Right ventricle myocardium inferior (tissue), 1 donor: ENCODE results near the gene SSR1. TPM values are rescaled to one million over a fixed set of nuclear protein-coding genes. Genes with fewer than 3 reads are reported as not detected.
"Not testable (repeated sequence)": the region's sequence is repeated elsewhere in the genome, so short reads cannot be mapped to it uniquely, and the experiment has no call there.

Experiments used
- ATAC-seq: fragments of 200-7000 bp; cut with Tn5 transposase; one replicate; pipeline ENCODE4 v1.9.1; 2020; ENCODE audit warnings: mild to moderate bottlenecking, moderate library complexity
- DNase-seq: peaks from one replicate; pipeline ENCODE4 v3.0.0; 2021; ENCODE audit errors: missing footprints
- intact Hi-C: fragments of 100-400 bp; cut with DNase I; formaldehyde crosslinking; loops from one replicate; pipeline ENCODE4 v1.11.0; 2022
- total RNA-seq: library from RNA; stranded (reverse); fragmentation: NEBNext Ultra II Directional; extraction: Animal tissue kit (Norgen Biotek cat#: 25700); gene quantifications from one replicate; pipeline ENCODE4 v1.2.1, GENCODE V29; 2021
- donor health status: DM: no; HTN: yes; CAD: no; lungs with severe emphysema.

SSR1 gene
- total RNA-seq, 1 donor from 2014 or later: 58.5 TPM

- DNase-seq (no peak), ATAC-seq (no peak)
- intact Hi-C loops: no loop called here
Observed at GRCh38 chr6:7323074-7323473, 10.1 kb upstream of the SSR1 start.

GRCh38 chr6:7321866-7322265 lies 8.9 kb upstream of the SSR1 start:
- intact Hi-C loops, DNase-seq, ATAC-seq: not testable (repeated sequence)

- DNase-seq, ATAC-seq, intact Hi-C loops: not testable (repeated sequence)
Observed at GRCh38 chr6:7319406-7319805, 6.4 kb upstream of the SSR1 start.

GRCh38 chr6:7317538-7317937 lies 4.5 kb upstream of the SSR1 start:
- DNase-seq (no peak), ATAC-seq (no peak)
- intact Hi-C loops: no loop called here

GRCh38 chr6:7316658-7317533 lies 3.9 kb upstream of the SSR1 start:
- DNase-seq: no peak
- intact Hi-C loops: no loop called here
- no peak for ATAC-seq

- no peak for ATAC-seq
- intact Hi-C loops: no loop called here
Observed at GRCh38 chr6:7315948-7316365, 3.0 kb upstream of the SSR1 start.

GRCh38 chr6:7315087-7315947 lies 2.3 kb upstream of the SSR1 start:
- ATAC-seq, DNase-seq, intact Hi-C loops: not testable (repeated sequence)

More at GRCh38 chr6:7315948-7316365, 3.0 kb upstream of the SSR1 start:
- no peak for DNase-seq

GRCh38 chr6:7314414-7314813 lies 1.4 kb upstream of the SSR1 start:
- intact Hi-C loops: no loop called here
- DNase-seq: no peak
- no peak for ATAC-seq

GRCh38 chr6:7313505-7314165 lies 636 bp upstream of the SSR1 start:
- DNase-seq (no peak), ATAC-seq (no peak)
- intact Hi-C loops: loop anchor here (1.0 kb wide), 1 partner anchor 76 kb away; the partner anchor contains the start of genes CAGE1 and RIOK1

- DNase-seq: no peak
- intact Hi-C loops: no loop called here
- ATAC-seq: no peak
Observed at GRCh38 chr6:7311917-7312615, 933 bp downstream of the SSR1 start.

- no peak for DNase-seq
- ATAC-seq: no peak
- intact Hi-C loops: no loop called here
Observed at GRCh38 chr6:7311176-7311575, 1.8 kb downstream of the SSR1 start.

- DNase-seq (no peak), ATAC-seq (no peak)
- intact Hi-C loops: no loop called here
Observed at GRCh38 chr6:7309050-7309449, 3.9 kb downstream of the SSR1 start.

GRCh38 chr6:7307533-7307932 lies 5.5 kb downstream of the SSR1 start:
- DNase-seq (no peak), ATAC-seq (no peak)
- intact Hi-C loops: no loop called here

- no peak for DNase-seq
- no peak for ATAC-seq
- intact Hi-C loops: no loop called here
Observed at GRCh38 chr6:7304821-7305220, 8.2 kb downstream of the SSR1 start.

GRCh38 chr6:7301702-7302101 lies 11.3 kb downstream of the SSR1 start:
- no peak for DNase-seq
- ATAC-seq: no peak
- intact Hi-C loops: no loop called here

- intact Hi-C loops: no loop called here
- DNase-seq: no peak
- no peak for ATAC-seq
Observed at GRCh38 chr6:7300926-7301325, 12.1 kb downstream of the SSR1 start.

- DNase-seq: no peak
- intact Hi-C loops: no loop called here
- ATAC-seq: no peak
Observed at GRCh38 chr6:7298113-7298512, 14.9 kb downstream of the SSR1 start.

GRCh38 chr6:7296602-7297001 lies 16.4 kb downstream of the SSR1 start:
- ATAC-seq (no peak), DNase-seq (no peak)
- intact Hi-C loops: no loop called here

GRCh38 chr6:7295916-7296315 lies 17.1 kb downstream of the SSR1 start:
- ATAC-seq (no peak), DNase-seq (no peak)
- intact Hi-C loops: no loop called here
